Epithelial cell of prostate (primary cell): ENCODE results near the gene EBF3.

Source experiments
- DNase-seq: peaks from one replicate; pipeline ENCODE4 v3.0.0-alpha.2; 2011; ENCODE audit warnings: low read depth, low spot score
- H3K27ac ChIP-seq: fragments of 450-650 bp; 2 replicates; pipeline ENCODE4 v1.5.1; 2017; ENCODE audit warnings: mild to moderate bottlenecking

Gene EBF3

DNA sequence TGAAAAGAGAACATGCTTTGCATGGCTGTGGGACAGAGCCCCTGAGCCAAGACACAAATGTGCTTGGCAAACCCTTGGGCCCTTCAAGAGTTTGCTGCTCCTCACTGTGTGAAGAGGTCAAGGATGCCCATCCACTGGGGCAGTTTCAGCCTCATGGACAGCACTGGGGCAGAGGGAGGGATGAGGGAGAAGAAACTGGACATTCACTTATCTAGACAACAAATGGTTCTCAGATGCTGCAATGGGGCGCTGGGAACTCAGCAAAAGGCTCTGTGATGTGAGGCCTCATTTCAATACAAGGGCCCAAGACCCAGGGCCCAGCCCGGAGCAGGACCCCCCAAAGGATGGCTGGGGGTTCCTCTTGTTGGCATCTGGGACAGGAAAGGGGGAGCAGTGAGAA is 49.1 kb downstream of the EBF3 start:
- no peak overlapping the region for H3K27ac ChIP-seq
- DNase-seq: no peak

DNA sequence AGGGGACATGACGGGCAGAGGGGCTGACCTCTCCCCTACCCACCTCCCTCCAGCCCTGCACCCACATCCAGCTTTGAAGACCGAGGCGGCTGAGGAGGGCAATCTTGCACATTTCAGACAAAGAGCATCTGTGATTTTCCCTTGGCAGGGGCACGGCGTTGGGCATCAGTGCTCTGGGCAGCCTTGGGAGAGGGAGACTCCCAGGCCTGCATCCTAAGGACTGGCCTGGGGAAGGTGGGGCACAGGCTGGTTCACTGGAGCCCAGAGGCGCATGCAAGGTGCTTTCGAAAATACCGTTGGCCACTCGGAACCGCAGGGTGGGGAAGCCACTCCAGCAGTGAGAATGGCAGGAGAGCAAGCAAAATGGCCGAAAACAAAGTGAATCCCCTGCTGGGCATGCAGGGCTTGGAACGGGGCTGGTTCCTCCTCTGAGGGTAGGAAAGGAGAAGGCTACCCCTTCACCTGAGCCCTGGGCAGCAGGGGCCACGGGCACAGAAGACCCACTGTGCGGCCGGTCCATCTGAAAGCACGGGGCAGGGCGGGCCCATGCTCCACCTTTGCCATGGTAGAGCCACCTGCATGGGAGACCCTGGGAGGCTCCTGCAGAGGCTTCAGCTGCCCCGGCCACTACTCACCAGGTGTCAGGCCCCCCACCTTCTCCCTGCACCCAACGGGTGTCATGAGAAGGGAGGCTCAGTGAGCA is 49.8 kb downstream of the EBF3 start:
- no peak for DNase-seq
- H3K27ac ChIP-seq: no peak overlapping the region

DNA sequence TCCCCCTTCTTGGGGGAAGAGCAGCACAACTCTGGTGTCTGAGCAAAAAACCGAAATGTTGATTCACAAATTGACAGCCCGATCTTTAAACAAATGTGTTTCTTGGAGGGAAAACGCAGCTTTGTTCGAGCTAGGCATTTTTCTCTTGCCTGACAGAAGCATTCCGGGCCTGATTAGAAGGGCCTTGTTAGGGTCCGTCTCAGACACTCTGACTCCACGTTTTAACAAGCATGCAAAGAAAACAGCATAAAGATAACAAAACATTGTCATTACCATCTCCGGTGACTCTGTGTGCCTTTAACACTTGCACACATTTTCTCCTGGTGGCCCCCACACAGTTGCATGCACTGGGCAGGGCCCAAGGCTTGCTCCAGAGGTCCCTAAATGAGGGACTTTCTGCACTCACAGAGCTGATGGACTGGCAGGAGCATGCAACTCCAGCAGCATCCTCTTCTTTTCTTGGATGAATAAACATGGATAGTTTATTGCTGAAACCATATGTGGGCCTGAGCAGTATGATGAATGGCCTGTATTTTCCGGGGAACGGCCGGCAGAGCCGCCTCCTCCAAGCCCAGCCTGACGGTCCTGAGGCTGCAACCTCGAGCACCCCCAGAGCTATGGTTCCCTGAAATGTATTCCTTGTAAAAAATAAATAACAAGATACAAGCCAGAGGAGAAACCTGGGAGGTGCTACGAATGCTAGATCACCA is 50.9 kb downstream of the EBF3 start:
- no peak overlapping the region for H3K27ac ChIP-seq
- DNase-seq: no peak

DNA sequence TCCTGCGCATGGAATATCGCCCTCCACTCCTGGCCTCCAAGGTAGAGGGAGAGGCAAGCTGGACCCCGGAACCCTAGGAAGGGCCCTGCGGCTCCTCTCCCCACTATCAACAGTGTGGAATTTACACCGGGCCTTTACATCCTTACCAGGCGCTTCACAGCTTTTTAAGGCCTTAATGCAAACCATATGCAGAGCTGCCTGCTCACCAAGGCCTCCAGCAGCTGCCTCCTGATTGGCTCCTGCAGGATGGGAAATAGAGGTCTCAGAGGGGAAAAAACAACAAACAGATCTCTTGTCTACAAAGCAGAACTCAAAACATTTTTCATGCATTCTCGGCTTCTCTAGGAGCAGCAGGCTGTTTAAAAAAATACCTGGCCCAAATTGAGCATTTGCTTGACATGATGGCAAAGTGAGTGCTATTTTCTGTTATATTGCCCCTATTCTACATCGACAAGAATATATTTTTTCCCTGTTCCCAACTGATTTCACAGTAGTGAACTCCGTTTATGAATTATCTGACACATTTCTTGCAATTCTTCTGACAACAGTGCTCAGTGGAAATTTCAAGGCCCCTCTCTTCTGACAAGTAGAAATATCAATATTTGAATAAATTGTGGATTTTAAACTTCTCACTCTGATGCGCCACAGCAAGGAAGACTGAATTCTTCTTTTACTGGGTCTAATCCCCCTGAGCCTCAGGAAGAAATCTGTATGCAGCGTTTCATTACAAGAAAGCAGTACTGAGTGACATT is 51.7 kb downstream of the EBF3 start:
- no peak for DNase-seq
- H3K27ac ChIP-seq: no peak overlapping the region

DNA sequence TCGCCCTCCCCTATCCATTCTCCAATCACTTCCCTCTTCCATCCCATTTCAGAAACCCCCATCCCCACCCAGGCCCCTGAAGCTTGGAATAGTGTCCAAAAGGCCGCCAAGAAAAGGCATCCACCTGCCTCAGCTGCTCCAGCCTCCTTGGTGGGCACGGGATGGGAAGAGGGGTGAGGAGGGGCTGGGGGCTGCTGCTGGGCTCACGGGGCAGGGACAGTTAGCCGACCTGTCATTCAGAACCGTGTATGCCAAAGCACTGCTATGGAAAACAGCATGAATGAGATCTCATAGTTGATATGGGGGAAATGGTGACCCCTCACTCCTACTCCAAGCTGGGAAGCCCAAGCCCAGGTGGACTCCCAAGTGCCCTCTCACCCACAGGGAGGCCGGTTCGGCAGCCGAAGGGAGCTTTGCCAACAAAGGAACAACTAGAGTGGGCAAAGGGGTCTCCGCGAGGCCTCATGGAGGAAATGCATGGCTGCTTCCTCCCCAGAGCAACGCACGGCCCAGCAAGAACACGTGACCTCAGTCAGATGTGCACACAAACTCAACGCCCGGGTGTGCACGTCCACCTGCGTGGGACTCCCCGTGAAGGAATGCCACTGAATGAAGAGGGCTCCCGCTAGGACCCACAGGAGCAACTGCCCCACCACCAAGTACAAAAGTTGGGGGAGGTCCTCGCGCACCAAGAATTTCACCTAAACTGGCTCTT is 52.5 kb downstream of the EBF3 start:
- H3K27ac ChIP-seq: no peak overlapping the region
- no peak for DNase-seq

DNA sequence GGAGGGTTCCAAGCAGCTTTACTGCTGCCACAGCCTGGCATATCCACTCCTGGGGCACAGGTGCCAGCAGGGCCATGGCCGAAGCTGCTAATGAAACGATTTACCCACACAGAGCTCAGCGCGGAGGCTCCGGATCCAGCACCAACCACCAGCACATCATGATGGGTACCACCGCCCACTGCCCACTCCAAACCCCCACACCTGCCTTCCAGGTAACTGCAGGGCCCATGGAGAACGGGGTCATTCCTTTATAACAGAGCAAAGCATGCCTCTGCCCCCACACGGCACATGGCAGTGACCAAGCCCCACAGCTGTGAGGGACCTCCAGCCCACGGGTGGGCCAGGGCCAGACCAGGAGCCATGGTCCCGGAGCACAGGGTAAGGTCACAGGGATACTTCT is 53.2 kb downstream of the EBF3 start:
- no peak overlapping the region for H3K27ac ChIP-seq
- no peak for DNase-seq

DNA sequence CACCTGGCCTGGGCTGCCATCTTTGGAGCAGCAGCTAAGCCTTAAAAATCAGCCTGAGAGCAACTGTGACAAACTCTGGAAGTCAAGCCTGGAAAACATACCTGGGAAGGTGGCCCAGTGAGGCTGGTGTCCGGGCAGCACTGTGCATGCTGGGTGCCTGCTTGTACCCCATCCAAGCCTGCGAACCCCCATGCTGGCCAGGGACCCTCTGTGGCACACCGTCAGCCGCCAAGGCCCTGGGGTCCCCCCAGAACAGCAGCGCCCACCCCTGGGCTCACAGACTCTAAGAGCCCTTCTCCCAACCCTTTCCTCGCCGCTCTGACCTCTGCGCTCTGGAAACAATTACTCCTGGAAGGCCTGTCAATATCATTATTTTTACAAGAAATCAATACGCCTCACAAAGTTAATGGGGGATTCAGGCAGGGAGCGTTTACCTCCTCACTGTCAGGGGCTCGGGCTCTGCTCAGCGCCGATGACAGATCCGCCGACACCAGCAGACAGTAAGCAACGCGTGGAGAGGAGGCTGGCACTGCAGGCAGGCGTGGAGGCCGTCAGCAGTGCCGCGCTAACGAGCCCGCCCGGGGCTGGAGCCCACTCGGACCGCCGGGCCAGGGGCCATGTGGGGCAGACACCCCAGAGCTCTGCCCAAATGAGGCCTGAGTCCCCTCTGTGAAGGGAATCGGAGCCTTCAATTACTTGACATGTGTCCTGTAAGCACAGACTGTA is 54.4 kb downstream of the EBF3 start:
- no peak for DNase-seq
- H3K27ac ChIP-seq: no peak overlapping the region

DNA sequence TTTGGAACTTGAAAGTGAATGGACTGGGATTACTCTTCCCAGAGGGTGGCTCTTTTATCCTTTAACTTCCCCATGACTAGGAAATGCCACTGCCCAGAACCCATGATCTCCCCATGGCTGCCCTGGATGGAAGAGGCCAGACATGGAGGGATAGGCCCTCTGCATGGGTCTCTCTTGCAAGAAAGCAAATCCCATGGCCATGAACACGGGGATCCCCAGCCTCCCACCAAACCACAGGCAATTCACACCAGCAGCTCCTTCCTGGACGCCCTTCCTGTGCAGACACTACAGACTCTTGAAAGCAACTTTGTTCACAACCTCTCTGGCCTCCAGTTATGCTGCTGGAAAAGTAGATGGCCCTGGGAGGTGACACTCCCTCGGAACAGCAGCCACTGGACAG is 55.0 kb downstream of the EBF3 start:
- H3K27ac ChIP-seq: no peak overlapping the region
- no peak for DNase-seq

DNA sequence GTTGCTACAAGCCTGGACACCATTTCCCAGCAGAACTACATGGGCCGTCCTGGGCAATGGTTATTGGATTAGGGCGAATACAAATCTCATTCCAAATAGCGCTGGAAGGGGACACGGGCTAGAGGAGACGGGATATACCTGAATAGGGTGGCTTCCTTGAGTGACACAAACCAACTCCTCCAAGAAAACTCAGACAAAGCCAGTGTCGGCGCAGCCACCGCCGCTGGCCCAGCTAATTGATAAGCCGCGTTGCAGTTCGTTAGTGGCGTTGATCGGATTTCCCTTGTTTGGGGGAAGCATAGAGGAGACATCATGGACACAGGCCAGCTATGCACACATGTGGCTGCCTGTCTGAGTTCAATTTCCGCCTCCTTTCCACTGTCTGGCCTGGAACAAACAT is 55.7 kb downstream of the EBF3 start:
- no peak overlapping the region for H3K27ac ChIP-seq
- DNase-seq: no peak

DNA sequence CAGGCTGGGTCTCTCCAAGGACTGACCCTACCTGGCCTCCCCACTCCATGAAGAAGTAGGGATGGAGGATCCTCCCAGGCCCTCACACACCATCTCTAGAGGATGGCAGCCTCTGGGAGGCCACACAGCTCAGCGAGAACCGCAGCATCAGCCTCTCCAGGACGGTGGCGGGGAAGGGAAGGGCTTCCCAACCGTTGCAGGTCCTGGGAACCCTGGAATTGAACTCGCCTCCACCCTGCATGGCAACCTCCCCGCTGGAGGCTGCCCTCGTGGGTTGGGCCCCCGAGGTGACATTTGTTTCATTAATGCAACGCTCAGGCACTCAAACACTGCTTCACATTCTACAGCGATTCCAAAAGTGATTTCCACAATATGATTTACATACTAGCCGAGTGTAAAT is 58.5 kb downstream of the EBF3 start:
- no peak for DNase-seq
- H3K27ac ChIP-seq: no peak overlapping the region

DNA sequence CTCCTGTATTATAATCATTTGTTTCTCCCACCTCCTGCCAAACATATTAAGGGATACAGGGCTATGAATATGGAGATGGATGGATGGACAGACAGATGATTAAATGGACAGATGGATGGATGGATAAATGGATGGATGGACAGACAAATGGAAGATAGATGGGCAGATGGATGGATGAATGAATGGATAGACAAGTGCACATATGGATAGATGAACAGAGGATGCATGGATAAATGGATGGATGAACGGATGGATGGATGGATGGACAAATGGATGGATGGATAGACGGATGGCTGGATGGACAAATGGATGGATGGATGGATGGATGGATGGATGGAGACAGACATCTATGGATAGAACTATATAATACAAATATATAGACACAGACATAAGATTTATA is 59.8 kb downstream of the EBF3 start:
- H3K27ac ChIP-seq: no peak overlapping the region
- DNase-seq: no peak

DNA sequence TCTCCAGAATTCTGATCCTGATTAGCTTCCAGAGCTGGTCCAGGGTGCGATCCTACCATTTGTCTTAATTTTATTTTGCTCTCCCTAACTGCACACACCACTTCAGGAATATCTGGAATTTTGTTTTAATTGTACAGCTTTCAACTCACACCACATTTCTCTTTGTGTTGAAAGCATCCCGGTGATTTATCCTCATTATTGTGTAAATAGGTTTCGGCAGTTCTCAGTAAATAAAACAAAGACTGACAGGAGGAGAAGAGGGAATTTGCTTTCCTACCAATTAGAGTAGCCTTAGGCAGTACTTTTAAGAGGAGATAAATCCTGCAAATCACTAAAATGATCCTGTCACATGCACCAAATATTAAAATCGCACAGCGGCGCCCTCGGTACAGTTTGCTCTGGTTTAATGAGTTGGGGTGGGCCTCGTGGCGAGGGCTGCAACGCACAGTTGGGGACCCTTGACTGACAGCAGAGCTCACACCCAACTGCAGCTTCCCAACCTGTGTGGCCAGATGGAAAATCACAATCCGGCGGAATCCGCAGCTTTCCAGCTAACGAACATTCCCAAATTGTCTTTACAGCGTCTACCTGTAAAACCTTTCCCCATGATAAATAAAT is 62.6 kb downstream of the EBF3 start:
- H3K27ac ChIP-seq: no peak overlapping the region
- DNase-seq: no peak

DNA sequence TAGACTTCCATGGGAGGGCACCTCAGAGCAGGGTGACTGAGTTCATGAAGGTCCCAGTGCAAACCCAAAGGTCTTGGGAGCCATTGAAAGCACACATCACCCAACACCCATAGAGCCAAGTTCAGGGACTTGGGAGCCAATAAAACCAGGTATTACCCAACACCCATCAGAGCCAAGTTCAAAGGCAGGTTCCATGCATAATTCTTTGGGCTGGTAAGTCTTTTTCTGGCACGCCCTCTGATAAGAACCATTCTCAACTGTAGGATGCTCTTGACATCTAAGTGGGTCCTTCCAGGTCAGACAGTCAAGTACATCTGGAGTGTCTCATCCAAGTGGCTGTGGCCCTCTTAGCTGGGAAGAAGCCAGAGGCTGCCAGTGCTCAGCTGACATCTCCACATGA is 63.2 kb downstream of the EBF3 start:
- no peak for DNase-seq

DNA sequence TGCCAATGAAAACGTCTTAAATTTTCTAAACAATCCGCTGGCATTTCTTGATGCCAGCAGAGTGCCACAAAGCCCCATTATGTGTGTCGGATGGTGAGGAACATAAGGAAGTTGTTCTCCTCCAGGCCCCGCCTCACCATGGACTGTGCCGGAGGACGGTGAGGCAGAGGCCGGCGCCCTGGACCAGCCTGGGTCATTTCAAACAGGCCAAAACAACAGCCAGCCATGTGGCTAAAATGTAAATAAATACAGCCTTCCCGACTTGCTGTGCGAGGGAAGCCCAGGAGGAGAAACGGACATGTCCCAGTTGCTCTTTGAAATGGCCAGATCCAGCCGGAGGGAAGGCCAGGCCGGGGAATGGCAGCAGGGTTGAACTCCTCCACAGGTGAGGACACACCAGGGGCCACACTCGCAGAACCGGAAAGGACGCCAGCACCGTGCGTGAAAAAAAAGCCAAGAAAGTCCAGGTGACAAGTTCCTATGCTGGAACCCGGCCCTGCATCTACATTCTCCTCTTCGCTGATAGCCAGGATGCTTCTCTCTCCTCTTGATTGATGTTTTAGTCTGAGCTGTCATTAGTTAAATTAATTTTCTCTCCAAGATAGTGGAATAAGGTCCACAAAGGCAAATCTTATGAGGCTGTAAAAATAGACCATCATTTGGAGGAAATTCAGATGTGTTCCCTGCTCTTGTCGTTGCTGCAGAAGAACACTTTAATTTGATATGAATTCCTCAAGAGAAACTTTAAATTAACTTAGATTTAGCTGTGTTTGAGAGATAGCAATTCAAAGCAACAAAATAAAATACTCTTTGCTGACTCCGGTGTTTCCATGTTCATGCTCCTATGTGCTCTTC is 64.6 kb downstream of the EBF3 start:
- H3K27ac ChIP-seq: no peak overlapping the region
- no peak for DNase-seq

More for the DNA sequence above, 63.2 kb downstream of the EBF3 start:
- H3K27ac ChIP-seq: no peak overlapping the region

DNA sequence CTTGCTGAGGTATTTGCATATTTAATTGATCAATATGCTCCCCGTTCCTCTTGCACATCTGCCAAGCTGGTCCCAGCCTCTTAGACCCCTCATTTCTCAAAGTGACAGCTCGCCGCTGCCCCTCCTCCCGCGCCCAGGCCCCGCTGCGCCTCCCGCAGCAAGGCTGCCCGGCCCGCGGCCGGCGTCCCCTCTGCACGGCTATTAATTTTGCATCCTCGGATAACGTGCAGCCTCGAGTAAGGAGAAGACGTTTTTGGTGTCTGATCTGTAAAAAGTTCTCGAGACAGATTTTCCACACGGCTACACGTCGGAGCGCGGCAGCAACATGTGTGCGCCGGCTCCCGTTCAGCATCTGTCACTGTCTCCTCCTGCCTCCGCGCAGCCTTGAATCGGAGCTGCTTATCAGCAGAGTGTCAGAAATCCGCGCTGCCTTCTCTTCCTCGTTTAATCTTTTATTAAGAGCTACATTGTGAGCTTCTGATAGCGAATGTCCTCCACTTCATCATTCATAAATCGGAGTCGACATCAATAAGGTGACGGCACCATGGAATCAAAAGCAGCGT is 65.3 kb downstream of the EBF3 start:
- no peak overlapping the region for H3K27ac ChIP-seq
- no peak for DNase-seq

DNA sequence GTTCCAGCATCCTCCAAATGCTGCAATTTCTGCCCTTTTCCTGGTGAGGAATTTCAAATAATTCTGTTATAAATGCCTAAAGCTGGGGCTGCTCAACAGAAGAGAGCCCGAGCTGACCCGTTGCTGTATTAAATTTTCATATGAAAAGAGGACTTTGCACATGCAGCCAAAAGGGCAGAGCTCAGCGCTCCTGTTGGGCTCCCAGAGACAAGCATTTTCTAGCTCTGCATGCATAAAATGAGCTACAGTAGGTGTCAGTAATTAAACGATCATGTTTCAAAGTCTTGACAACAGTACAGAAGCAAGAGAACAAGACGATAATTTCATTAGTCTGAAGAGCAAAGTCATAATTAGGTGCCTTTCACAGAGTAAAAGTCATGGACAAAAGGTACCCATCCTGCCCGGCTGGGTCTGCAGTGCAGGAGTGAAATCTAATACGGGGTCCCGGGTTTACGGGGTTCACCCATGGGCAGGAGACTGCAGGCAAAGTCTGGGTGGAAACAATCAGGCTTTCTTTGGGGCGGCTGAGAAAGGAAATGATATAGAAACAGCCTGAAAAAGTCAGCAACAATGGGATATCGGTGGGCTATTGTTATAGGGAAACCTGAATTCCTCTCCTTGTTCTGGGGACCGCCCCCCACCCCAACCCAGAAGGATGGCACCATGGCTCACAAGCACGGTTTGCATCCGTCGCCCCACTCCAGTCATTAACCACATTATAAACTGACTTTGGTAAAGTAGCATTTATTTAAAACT is 66.0 kb downstream of the EBF3 start:
- H3K27ac ChIP-seq: no peak overlapping the region
- no peak for DNase-seq

DNA sequence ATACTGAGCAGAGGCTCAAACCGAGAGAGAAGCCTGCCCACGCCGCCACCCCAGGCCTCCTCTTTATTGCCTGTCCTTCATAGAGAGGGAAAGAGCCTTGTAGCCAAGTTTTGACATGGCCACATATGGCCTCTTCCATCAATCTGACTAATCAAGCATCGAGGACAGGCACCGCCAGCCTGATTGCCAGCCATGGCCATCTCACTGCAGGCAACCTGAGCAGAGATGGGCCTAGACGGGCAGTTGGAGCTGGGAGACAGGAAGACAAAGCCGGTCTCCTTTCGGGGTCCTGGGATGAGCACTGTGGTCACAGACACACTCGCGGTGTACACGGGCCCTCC is 67.2 kb downstream of the EBF3 start:
- no peak overlapping the region for H3K27ac ChIP-seq
- no peak for DNase-seq
